Inflammatory macrophage (primary cell): ENCODE data around the gene MARK4.
"Not testable (repeated sequence)": the region's sequence is repeated elsewhere in the genome, so short reads cannot be mapped to it uniquely, and the experiment has no call there.

Experiments
- DNase-seq, 2 donors: peaks; one replicate each; pipeline ENCODE4 v3.0.0-alpha.2; 2020 to 2022

Gene MARK4

DNA sequence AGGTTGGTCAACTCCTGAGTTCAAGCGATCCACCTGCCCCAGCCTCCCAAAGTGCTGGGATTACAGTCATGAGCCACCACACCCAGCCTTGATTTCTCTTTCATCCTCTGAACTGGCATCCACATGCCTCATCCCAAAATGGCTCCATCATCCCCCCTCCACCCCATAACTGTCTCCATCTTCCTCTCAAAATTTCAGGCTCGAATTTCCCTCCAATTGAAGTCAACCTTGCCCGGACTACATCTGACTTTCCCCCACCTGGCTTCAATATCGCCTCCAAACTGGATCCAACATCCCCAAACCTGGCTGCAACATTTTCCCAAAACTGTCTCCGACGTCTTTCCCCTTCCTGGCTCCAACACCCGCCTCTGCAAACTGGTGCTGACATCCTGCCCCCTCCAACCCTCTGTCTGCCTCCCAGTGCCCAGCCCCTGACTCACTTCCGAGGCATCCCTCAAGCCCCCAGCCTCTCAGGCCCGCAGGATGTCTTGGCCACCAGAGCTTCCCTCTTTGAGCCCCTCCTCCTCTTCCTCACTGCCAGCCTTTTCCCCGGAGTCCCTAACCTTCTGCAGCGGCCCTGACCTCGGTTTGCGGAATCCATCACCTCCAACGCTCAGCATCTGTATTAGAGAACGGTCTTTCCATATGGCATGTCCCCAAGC lies 6.8 kb upstream of the MARK4 start:
- no peak for DNase-seq

DNA sequence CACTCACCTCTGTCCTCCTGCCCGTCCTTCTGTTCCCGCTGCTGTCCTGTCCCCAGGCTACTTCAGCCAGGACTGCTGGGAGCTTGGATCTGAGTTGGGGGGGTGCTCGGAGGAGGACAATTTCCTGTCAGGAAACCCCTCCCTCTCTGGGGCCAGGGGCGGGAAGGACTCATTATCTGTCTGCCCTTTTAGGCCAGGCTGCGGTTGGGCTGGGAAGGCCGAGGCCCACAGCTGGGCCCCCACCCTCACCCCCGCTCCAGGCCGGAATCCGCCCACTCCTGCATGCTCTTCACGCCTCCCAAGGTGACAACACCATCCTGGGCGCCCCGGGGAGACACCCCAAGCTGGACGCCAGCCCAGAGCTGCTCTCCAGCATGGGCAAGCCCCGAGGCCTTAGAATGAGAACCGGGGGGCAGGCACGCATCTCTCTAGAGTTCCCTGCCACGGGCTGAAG lies 5.7 kb upstream of the MARK4 start, which contains the start of gene EXOC3L2:
Gene EXOC3L2 (minus strand): TSS at position 74 of the 454 bp plus-strand sequence. CDS start 6,362 bp downstream, outside the sequence.
- DNase-seq: no peak

DNA sequence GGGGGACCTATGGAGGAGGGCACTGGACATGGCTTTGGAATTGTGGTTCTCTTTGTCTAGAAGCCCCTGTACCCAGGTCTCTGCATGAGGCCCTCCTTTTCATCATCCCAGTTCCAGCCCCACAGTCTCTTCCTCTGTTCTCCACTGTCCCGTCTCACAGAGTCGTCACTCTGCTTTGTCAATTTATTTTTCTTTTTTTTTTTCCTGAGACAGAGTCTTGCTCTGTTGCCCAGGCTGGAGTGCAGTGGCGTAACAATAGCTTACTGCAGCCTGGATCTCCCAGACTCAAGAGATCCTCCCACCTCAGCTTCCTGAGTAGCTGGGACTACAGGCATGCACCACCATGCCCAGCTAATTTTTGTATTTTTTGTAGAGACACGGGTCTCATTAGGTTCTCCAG lies 5.2 kb upstream of the MARK4 start:
- no peak for DNase-seq

DNA sequence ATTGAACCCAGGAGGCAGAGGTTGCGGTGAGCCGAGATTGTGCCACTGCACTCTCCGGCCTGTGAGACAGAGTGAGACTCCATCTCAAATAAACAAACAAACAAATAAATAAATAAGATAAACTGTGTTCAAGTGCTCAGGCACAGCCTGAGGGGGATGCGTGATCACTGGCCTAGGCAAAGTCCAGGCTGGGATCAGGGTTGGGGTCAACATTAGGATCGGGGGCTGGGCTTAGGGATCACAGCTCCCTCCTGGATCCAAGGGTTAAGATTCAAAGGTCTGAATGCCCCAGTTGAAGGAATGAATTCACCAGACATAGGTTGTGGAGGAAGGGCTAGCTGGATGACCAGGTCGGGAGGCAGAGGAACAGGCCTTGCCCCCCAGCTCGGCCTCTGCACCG lies 3.9 kb upstream of the MARK4 start:
- DNase-seq: no peak

DNA sequence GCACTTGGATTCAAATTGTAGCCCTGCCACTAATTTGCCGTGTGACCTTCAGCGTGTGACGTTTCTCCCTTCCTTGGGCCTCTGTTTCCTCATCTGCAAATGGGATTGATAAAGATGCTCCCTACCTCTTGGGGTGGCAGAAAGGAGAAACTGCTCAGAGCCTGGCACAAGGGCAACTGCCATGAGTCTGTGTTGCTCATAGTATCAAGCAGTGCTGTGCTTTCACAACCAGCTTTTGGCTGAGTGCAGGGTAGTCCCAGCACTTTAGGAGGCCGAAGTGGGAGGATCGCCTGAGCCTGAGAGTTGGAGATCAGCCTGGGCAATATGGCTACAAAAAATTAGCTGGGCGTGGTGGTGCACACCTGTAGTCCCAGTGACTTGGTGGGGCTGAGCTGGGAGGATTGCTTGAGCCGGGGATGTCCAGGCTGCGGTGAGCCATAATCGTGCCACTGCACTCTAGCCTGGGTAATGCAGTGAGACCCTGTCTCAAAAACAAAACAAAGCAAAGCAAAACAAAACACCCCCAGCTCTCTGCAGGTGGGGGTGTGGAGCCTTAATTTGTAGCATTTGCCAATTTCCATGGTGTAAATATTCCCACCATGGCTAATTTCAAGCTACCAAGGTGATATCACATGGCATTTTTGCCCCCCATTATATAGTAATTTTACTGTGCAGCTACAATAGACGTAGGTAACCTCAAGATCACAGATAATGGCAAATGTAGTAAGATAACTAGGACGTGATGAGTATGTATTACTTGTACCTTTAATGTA lies 1.6 kb upstream of the MARK4 start:
- peak in 1 of 2 donors; percentile 8 for DNase-seq

DNA sequence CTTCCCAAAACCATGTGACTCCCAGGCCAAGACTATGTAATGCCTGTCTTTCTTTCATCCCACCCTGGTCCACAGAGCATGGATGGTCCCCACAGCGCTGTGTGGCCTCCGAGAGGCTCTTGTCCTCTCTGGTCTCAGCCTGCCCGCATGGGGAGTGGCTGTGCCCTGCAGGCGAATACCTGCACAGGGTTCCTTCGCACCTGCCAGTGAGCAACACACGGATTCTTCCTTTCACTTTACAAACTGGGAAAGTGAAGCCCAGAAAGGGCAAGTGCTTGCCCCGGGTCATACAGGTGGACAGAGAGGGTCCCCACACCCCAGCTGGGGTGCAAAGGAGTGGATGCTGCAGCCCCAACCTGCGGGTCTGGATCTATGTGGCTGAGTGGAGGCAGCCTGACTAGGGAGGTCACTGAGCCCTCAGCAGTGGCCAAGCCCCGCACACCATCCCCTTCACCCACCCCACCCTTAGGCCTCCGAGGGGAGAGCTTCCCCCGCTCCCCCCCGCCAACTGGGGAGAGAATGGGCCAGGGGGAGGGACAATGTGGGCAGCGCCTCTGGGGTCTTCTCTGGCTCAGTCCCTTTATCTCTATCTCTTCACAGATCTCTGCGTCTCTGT lies 747 bp upstream of the MARK4 start:
- no peak for DNase-seq

DNA sequence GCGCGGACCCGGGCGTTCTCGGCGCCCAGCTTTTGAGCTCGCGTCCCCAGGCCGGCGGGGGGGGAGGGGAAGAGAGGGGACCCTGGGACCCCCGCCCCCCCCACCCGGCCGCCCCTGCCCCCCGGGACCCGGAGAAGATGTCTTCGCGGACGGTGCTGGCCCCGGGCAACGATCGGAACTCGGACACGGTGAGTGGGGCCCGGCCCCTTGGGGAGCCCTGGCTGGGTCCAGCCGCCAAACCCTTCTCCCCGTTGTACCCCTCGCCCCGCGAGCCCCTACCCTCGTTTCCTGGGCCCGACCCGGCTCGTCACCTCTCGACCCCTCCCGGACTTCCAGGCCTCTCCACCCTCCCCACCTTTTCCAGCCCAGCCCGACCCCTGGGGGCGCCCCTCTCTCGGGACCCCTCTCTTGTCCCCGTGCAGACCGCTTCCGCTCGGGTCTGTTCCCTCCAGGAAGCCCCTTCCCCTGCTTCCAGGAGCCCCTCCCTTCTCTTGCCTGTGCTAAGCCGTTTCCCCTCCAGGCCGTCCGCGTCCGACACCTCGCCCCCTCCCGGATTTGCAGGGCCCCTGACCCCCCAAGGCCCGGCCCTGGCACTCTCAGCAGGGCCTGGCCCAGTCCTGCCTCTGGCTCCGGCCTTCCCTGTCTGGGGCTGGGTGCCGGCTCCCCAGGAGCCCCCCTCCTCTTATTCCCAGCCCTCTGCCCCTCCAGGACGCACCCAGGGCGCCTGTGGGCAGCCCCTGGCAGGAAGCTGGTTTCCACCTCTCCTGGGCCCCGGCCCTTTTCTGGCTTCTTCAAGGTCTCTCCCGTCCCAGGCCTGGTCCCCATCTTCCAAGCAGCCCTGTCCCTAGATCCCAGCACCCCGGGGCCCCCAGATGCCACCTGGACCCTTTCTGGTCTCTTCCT lies 632 bp downstream of the MARK4 start:
- no peak for DNase-seq

DNA sequence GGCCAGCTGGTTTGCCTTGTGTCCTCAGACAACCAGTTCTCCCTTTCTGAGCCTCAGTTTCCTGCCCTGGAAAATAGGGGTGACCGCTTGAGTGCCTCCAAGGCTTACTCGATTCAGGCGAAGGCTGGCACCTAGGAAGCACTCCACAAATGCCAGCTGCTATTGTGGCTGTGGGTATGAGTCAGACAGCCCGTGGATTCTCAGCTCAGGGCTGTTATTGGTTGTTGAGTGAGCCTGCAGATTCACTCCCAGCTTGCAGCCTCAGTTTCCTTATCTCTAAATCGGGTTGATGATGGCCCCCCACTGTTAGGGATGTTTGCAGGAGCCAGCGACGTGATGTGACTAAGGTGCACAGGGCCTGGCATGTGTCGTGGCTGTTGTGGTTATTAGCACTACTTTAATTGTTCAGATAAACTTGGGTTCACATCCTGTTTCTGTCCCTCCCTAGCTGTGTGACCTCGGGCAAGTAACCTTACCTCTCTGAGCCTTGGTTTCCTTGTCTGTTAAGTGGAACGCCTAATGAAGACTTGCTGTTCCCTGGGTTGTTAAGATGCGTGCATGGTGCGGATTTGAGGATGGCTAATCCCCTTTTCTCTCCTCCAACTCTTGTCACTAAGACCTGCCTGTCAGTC lies 2.4 kb downstream of the MARK4 start:
- no peak for DNase-seq

DNA sequence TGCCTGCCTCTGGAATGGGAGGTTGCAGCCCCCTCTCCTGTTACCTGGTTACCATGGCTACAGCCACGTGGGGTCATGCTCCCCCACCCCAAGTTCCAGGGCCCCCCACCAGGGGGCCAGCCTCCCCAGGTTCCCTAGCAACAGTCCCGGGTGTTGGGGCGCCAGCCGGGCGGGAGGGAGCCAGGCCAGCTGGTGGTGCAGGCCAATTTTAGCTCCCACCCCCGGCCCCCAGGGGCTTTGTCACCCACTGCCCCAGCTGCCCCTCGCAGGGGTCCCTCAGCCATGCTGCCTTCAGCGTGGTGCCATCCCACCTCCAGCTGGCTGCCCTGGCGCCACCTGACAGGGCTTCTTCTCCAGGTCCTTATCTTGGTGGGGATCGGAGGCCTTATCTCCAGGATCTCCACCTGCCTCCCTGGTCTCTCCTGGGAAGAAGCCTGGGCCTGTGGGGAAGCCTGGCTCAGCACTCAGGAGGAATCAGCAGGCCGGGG lies 3.0 kb downstream of the MARK4 start:
- DNase-seq: no peak

DNA sequence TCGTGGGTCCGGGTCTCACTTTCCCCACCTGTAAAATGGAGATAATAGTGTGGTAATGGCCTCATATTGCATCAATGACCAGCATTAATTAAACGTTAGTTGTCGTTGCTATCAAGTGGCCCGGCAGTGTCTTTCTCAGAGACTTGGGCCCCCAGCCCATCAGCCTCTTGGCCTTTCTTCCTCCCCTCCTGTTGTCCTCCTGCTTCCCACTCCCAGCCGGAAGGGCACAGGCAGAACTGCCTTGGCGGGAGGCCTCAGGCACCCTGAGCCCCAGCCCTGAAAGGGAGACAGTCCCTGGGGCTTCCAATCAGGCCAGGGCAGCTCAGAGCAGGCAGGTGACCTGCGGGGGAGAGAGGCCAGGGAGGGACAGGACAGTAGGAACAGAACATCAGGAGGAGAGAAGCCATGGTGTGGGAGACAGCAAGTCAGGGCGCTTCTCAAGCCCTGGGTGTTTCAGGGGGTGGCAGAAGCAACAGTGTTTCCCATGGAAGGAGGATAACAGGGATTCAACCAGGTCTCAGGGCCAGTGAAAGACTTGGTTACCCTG lies 4.6 kb downstream of the MARK4 start:
- DNase-seq: no peak

DNA sequence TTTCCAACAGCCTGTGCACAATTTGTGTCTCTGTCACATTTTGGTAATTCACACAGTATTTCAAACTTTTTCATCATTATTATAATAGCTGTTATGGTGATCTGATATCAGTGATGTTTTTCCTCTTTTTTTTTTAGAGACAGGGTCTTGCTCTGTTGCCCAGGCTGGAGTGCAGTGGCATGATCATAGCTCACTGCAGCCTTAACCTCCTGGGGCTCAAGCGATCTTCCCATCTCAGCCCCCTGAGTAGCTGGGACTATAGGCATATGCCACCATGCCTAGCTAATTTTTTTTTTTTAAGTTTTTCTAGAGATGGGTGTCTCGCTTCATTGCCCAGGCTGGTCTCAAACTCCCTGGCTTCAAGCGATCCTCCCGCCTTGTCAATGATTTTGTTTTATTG lies 5.8 kb downstream of the MARK4 start:
- DNase-seq: no peak

DNA sequence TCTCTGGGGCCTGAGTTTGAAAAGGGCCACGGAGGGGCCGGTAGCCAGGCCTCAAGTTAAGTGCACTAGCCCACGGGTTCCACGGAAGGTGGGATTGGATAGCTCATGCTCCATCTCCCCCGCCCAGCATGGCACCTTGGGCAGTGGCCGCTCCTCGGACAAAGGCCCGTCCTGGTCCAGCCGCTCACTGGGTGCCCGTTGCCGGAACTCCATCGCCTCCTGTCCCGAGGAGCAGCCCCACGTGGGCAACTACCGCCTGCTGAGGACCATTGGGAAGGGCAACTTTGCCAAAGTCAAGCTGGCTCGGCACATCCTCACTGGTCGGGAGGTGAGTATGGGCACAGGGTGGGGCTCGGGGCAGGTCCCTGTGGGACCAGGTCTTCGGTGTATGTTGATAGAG lies 7.8 kb downstream of the MARK4 start:
- DNase-seq: no peak

DNA sequence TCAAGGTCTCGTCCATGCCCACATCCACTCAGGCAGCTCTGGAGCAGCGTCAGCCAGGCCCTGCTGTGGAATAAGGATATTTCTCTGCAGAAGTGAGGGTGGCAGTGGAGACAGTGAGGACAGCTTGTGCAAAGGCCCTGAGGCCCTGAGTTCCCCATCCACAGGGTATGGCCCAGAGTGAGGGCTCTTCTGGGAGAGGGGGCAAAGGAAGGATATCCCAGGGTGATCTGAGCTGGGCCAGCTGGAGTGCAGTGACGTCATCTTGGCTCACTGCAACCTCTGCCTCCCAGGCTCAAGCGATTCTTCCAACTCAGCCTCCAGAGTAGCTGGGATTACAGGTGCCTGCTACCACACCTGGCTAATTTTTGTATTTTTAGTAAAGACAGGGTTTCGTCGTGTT lies 11.5 kb downstream of the MARK4 start:
- DNase-seq: no peak

DNA sequence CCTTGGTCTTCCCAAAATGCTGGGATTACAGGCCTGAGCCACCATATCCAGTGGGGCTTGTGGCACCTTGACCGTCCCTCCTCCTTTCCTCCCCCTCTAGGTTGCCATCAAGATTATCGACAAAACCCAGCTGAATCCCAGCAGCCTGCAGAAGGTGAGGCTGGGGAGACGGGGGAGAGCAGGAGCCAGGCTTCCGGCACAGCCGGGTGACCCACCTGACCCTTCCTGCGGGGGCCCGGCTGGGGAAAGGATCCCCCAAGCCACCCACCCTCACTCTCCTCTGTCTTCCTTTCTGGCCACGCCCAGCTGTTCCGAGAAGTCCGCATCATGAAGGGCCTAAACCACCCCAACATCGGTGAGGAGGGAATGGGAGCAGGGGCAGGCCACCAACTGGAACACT lies 11.9 kb downstream of the MARK4 start:
- no peak for DNase-seq

DNA sequence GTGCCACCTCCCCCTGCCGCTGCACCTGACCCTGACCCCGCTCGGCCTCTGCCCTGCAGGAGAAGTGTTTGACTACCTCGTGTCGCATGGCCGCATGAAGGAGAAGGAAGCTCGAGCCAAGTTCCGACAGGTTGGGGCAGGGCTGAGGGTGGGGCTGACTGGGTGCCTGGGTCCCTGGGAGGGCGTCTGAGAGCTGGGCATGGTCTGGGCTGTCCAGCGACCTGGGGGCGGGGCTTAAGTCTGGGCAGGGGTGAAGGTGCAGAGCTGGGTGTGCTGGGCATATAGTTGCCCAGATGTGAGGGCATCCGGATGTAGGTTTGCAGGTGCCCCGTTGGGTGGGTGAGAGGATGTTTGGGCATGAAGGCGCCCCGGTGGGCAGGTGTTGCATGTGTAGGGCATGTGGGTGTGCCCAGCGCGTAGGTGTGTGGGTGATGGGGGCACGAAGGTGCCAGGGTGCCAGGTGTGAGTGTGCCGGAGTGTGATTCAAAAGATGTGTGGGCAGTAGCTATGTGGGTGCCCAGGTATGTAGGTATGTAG lies 13.8 kb downstream of the MARK4 start:
- no peak for DNase-seq

DNA sequence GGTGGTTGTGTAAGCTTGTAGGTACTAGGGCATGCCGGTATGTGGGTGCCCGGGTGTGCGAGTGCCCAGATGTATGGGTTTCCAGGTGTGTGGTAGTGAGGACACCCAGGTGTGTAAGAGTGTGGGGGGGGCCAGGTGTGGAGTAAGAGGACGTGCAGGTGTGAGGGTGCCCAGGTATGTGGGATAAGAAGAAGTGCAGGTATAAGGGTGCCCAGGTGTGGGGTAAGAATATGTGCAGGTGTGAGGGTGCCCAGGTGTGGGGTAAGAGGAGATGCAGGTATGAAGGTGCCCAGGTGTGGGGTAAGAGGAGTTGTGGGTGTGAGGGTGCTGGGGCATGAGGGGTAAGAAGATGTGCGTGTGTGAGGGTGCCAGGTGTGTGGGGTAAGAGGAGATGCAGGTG lies 14.3 kb downstream of the MARK4 start:
- no peak for DNase-seq

DNA sequence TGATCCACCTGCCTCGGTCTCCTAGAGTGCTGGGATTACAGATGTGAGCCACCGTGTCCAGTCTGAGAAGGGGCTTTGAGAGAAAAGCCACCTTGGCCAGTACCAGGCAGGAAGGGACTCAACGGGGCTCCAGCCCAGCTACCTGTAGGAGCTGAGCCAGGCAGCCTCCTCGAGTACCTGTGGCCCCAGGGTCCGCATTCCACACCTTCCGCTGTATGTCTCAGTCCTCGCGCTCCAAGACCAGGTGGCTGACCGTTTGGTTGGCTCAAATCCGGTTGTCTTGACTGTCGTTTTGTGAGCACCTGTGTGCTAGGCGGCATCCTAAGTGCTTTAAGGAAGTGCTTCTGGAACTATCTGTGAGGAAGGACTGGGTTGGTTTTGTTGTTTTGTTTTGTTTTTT lies 16.2 kb downstream of the MARK4 start:
- no peak for DNase-seq

DNA sequence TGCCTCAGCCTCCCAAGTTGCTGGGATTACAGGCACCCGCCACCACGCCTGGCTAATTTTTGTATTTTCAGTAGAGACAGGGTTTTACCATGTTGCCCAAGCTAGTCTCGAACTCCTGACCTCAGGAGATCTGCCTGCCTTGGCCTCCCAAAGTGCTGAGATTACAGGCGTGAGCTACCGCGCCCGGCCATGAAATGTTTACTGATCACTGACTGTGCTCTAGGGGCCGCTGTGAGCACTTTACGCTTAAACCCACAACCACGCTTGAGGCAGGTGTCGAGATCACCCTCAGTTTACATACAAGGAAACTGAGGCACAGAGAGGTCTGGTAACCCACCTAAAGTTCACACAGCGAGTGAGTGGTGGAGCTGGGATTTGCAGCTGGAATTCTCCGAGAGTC lies 18.9 kb downstream of the MARK4 start:
- DNase-seq: not testable (repeated sequence)

DNA sequence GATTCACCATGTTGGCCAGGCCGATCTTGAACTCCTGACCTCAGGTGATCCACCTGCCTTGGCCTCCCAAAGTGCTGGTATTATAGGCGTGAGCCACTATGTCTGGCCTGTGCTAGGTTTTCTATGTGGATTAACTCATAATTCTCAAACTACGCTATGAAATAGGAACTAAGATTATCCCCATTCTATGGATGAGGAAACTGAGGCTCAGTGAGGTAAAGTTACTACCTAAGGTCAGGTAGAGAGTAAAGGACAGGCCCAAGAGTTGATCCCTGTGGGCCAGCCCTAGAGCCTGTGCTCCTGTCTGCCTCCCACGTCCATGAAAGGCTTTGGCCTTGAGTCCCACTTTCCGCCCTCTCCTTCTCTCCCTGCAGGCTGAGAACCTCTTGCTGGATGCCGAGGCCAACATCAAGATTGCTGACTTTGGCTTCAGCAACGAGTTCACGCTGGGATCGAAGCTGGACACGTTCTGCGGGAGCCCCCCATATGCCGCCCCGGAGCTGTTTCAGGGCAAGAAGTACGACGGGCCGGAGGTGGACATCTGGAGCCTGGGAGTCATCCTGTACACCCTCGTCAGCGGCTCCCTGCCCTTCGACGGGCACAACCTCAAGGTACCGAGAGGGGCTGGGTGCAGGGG lies 20.1 kb downstream of the MARK4 start:
- no peak for DNase-seq

DNA sequence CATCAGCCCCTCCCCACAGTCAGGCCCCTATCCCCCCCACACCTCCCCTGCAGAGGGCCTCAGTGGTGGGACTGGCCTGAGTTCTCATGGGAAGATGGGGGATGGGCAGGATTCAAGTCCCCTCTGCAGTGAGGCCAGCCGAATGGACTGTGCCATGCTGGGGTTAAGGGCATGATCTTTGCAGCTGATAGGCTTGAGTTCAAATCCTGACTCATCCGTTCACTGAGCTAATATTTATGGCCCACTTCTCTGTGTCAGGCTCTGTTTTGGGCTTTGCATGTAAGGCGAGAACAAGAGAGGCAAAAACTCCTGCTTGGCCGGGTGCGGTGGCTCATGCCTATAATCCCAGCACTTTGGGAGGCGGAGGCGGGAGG lies 20.7 kb downstream of the MARK4 start:
- no peak for DNase-seq

DNA sequence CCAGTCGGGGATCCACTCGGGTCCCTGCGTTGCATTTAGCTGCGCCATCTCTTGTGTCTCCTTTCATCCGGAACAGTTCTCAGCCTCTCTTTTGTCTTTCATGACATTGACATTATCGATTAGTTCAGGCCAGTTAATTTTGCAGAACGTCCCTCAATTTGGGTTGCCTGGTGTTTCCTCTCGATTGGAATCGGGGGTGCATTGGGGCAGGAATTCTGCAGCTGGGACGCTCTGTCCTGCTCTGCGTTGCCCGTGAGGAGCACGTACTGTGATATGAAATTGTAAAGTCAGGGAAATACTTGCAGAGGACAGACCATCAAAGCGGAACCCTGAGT lies 22.4 kb downstream of the MARK4 start:
- DNase-seq: no peak
